ENCODE results near the gene AVPR2.

The AVPR2 gene

GRCh38 chrX:153902385-153902784, 2.1 kb upstream of the AVPR2 start:
- DNase-seq (ENCODE audit: low read depth) = peak; percentile 75
- TF ChIP-seq CTCF (IDR thresholded peaks at IDR 0.05; ENCODE audit: low read depth, low read length) = no peak

GRCh38 chrX:153903238-153903980, 1.1 kb upstream of the AVPR2 start:
- TF ChIP-seq CTCF (IDR thresholded peaks at IDR 0.05; ENCODE audit: low read depth, low read length) (no peak), POLR2A (IDR thresholded peaks at IDR 0.05; ENCODE audit: extremely low read depth, insufficient read length) (no peak), MAX (IDR thresholded peaks at IDR 0.05; ENCODE audit: low read depth, low read length) (no peak), MYC (IDR thresholded peaks at IDR 0.05; ENCODE audit: low read depth, low read length) (no peak)
- H3K4me3 ChIP-seq (ENCODE audit: low read depth, low read length) = no peak overlapping the region
- DNase-seq (ENCODE audit: low read depth) = peak; percentile 45

More at GRCh38 chrX:153902385-153902784, 2.1 kb upstream of the AVPR2 start:
- H3K4me3 ChIP-seq (ENCODE audit: low read depth, low read length) = no peak overlapping the region

GRCh38 chrX:153905481-153906095, 1.1 kb downstream of the AVPR2 start:
- TF ChIP-seq MYC (IDR thresholded peaks at IDR 0.05; ENCODE audit: low read depth, low read length) = no peak
- TF ChIP-seq CTCF (IDR thresholded peaks at IDR 0.05; ENCODE audit: low read depth, low read length) = no peak
- no peak for TF ChIP-seq MAX (IDR thresholded peaks at IDR 0.05; ENCODE audit: low read depth, low read length)
- TF ChIP-seq POLR2A (IDR thresholded peaks at IDR 0.05; ENCODE audit: extremely low read depth, insufficient read length) = no peak
- DNase-seq (ENCODE audit: low read depth) = no peak
- H3K4me3 ChIP-seq (ENCODE audit: low read depth, low read length) = no peak overlapping the region

GRCh38 chrX:153906126-153906917, 1.8 kb downstream of the AVPR2 start:
- H3K4me3 ChIP-seq (ENCODE audit: low read depth, low read length) = no peak overlapping the region
- no peak for DNase-seq (ENCODE audit: low read depth)
- TF ChIP-seq POLR2A (IDR thresholded peaks at IDR 0.05; ENCODE audit: extremely low read depth, insufficient read length) (no peak), CTCF (IDR thresholded peaks at IDR 0.05; ENCODE audit: low read depth, low read length) (no peak), MYC (IDR thresholded peaks at IDR 0.05; ENCODE audit: low read depth, low read length) (no peak), MAX (IDR thresholded peaks at IDR 0.05; ENCODE audit: low read depth, low read length) (no peak)

GRCh38 chrX:153907456-153907855, 3.0 kb downstream of the AVPR2 start:
- DNase-seq (ENCODE audit: low read depth) = no peak
- no peak for TF ChIP-seq CTCF (IDR thresholded peaks at IDR 0.05; ENCODE audit: low read depth, low read length)
- no peak for TF ChIP-seq MYC (IDR thresholded peaks at IDR 0.05; ENCODE audit: low read depth, low read length)
- TF ChIP-seq POLR2A (IDR thresholded peaks at IDR 0.05; ENCODE audit: extremely low read depth, insufficient read length) = no peak
- TF ChIP-seq MAX (IDR thresholded peaks at IDR 0.05; ENCODE audit: low read depth, low read length) = no peak
- H3K4me3 ChIP-seq (ENCODE audit: low read depth, low read length) = no peak overlapping the region
